IMR-90 (cell line): ENCODE measurements around the gene AP1S2. TPM values are rescaled to one million over a fixed set of nuclear protein-coding genes. Genes with fewer than 3 reads are reported as not detected.

Source experiments
- ATAC-seq: fragments of 200-7000 bp; cut with Tn5 transposase; 2 replicates; pipeline ENCODE4 v1.9.1; 2020; ENCODE audit warnings: low read depth, mild to moderate bottlenecking, moderate library complexity
- BruUV-seq: library from RNA; stranded (reverse); fragments of 400-500 nt; replicated peaks from 2 replicates; lab custom pipeline; 2021; lab: Mats Ljungman, UMichigan
- CTCF ChIA-PET: fragments of 300-600 bp; formaldehyde crosslinking; extraction: SDS; loops from one replicate; lab custom pipeline; 2021; ENCODE audit warnings: antibody characterized with exemption; lab: Yijun Ruan, JAX
- POLR2A ChIA-PET: fragments of 300-600 bp; sonication (Branson Sonifier 250); formaldehyde crosslinking; loops from one replicate; lab custom pipeline; 2022; ENCODE audit warnings: antibody characterized with exemption; ENCODE audit not compliant: unreplicated experiment; lab: Charles Lee
- DNase-seq: peaks from one replicate; pipeline ENCODE4 v3.0.0; 2013
- H2AFZ ChIP-seq: replicated peaks from 2 replicates; pipeline ENCODE3; 2013; ENCODE audit warnings: low read length, mild to moderate bottlenecking; ENCODE audit not compliant: poor library complexity
- H2AK5ac ChIP-seq: 2 replicates; pipeline ENCODE4 v1.6.1; 2013; ENCODE audit warnings: low read depth, low read length, inconsistent platforms
- H2AK9ac ChIP-seq: replicated peaks from 2 replicates; pipeline ENCODE3; 2013; ENCODE audit warnings: mild to moderate bottlenecking, low read depth, low read length, moderate library complexity; ENCODE audit not compliant: poor library complexity
- H2BK120ac ChIP-seq: 2 replicates; pipeline ENCODE4 v1.6.1; 2013; ENCODE audit warnings: low read depth, low read length, inconsistent platforms
- H2BK15ac ChIP-seq: 3 replicates; pipeline ENCODE4 v1.6.1; 2013; ENCODE audit warnings: low read depth, low read length, inconsistent platforms
- H2BK20ac ChIP-seq: 2 replicates; pipeline ENCODE4 v1.6.1; 2013; ENCODE audit warnings: low read depth, mild to moderate bottlenecking, inconsistent platforms, low read length, moderate library complexity
- H2BK5ac ChIP-seq: 2 replicates; pipeline ENCODE4 v1.6.1; 2013; ENCODE audit warnings: mild to moderate bottlenecking, low read depth, low read length, inconsistent platforms; ENCODE audit not compliant: poor library complexity, severe bottlenecking
- H3K14ac ChIP-seq: replicated peaks from 2 replicates; pipeline ENCODE4 v1.6.1; 2013; ENCODE audit warnings: low read depth, low read length, inconsistent platforms
- H3K18ac ChIP-seq: 2 replicates; pipeline ENCODE4 v1.6.1; 2013; ENCODE audit warnings: low read depth, low read length, control low read depth
- H3K23ac ChIP-seq: 2 replicates; pipeline ENCODE4 v1.6.1; 2013; ENCODE audit warnings: low read depth, low read length, inconsistent platforms
- H3K27ac ChIP-seq: 2 replicates; pipeline ENCODE4 v1.5.1; 2013; ENCODE audit warnings: mild to moderate bottlenecking, control low read depth, low read length; ENCODE audit not compliant: insufficient read depth
- H3K27me3 ChIP-seq: 2 replicates; pipeline ENCODE4 v1.6.1; 2013; ENCODE audit warnings: low read length; ENCODE audit not compliant: control insufficient read depth, insufficient read depth
- H3K36me3 ChIP-seq: 2 replicates; pipeline ENCODE4 v1.6.1; 2013; ENCODE audit warnings: low read length, mixed read lengths; ENCODE audit not compliant: control insufficient read depth, insufficient read depth
- H3K4ac ChIP-seq: 2 replicates; pipeline ENCODE4 v1.6.1; 2013; ENCODE audit warnings: low read depth, low read length, inconsistent platforms
- H3K4me1 ChIP-seq: 2 replicates; pipeline ENCODE4 v1.6.1; 2013; ENCODE audit warnings: low read length, mixed read lengths; ENCODE audit not compliant: control insufficient read depth, insufficient read depth
- H3K4me2 ChIP-seq: 2 replicates; pipeline ENCODE4 v1.6.1; 2013; ENCODE audit warnings: low read depth, mild to moderate bottlenecking, control low read depth, low read length, moderate library complexity
- H3K4me3 ChIP-seq: 2 replicates; pipeline ENCODE4 v1.5.1; 2013; ENCODE audit warnings: low read depth, mild to moderate bottlenecking, control low read depth, low read length, moderate library complexity; ENCODE audit not compliant: insufficient read depth
- H3K56ac ChIP-seq: 2 replicates; pipeline ENCODE4 v1.6.1; 2013; ENCODE audit warnings: low read length, inconsistent platforms; ENCODE audit not compliant: insufficient read depth; ENCODE audit errors: extremely low read depth
- H3K79me1 ChIP-seq, 2 experiments: 2 replicates each; pipeline ENCODE4 v1.6.1; 2013; ENCODE audit warnings: low read length in 2 of 2, inconsistent platforms in 1 of 2, low read depth in 1 of 2
- H3K9ac ChIP-seq: 2 replicates; pipeline ENCODE4 v1.6.1; 2013; ENCODE audit warnings: low read depth, low read length, control low read depth
- H3K9me1 ChIP-seq: 2 replicates; pipeline ENCODE4 v1.6.1; 2013; ENCODE audit warnings: low read length, inconsistent platforms; ENCODE audit not compliant: insufficient read depth
- H3K9me3 ChIP-seq: 2 replicates; pipeline ENCODE4 v1.6.1; 2013; ENCODE audit warnings: low read length; ENCODE audit not compliant: control insufficient read depth, insufficient read depth
- H4K20me1 ChIP-seq: 2 replicates; pipeline ENCODE4 v1.6.1; 2013; ENCODE audit warnings: low read length, inconsistent platforms; ENCODE audit not compliant: insufficient read depth
- H4K5ac ChIP-seq: 2 replicates; pipeline ENCODE4 v1.6.1; 2013; ENCODE audit warnings: mild to moderate bottlenecking, low read depth, low read length, control low read depth
- H4K8ac ChIP-seq, 2 experiments: 2 replicates each; pipeline ENCODE4 v1.6.1; 2013; ENCODE audit warnings: low read depth in 2 of 2, low read length in 2 of 2, control low read depth in 1 of 2, inconsistent platforms in 1 of 2
- H4K91ac ChIP-seq: 2 replicates; pipeline ENCODE4 v1.6.1; 2013; ENCODE audit warnings: low read depth, low read length, inconsistent platforms; ENCODE audit not compliant: insufficient read depth
- MAFK ChIP-seq: IDR thresholded peaks from 2 replicates; pipeline ENCODE4 v1.6.1; 2012; ENCODE audit warnings: low read depth, low read length, improper control_type of control experiment
- SMC3 ChIP-seq: fragments of 150-350 bp; IDR thresholded peaks from 2 replicates; pipeline ENCODE4 v1.6.1; 2016; ENCODE audit warnings: low read depth, mild to moderate bottlenecking, antibody characterized with exemption, low read length, moderate library complexity
- WGBS, 2 experiments: methylation state at CpG; one replicate each; pipeline versions ENCODE4 v1.1.5 to v1.1.7; 2013; ENCODE audit warnings: missing lambda C conversion rate in 2 of 2; ENCODE audit not compliant: insufficient read length in 1 of 2; ENCODE audit errors: extremely low coverage in 2 of 2; 5-methylcytosine and 5-hydroxymethylcytosine counted together
- dilution Hi-C: fragments of 300-500 bp; cut with HindIII; formaldehyde crosslinking; loops from one replicate; pipeline ENCODE4 v1.14.3; 2018; ENCODE audit warnings: low sequenced_read_pairs; ENCODE audit not compliant: unreplicated experiment
- in situ Hi-C: fragments of 300-500 bp; cut with MboI; formaldehyde crosslinking; loops from 3 replicates; pipeline ENCODE4 v1.14.3; 2019; ENCODE audit warnings: low sequenced_read_pairs, inconsistent platforms, mixed read lengths
- intact Hi-C: fragments of 100-400 bp; cut with micrococcal nuclease; formaldehyde crosslinking; loops from 2 replicates; pipeline ENCODE4 v1.10.0; 2022
- polyA plus RNA-seq, 3 experiments: library from polyadenylated mRNA; depleted of rRNA; stranded (reverse); fragments of >200 nt; gene quantifications; 2 replicates each; pipeline ENCODE4 v1.2.3, GENCODE V29; 2012; ENCODE audit warnings: low replicate concordance in 1 of 3
- total RNA-seq: library from RNA; depleted of rRNA; stranded (reverse); fragments of >200 nt; gene quantifications from 2 replicates; pipeline ENCODE4 v1.2.3, GENCODE V29; 2012

AP1S2 gene
- total and polyA plus RNA-seq, 2 of the 4 experiments (the other 2 are of a cell fraction): 28.3 to 46.5 TPM

DNA sequence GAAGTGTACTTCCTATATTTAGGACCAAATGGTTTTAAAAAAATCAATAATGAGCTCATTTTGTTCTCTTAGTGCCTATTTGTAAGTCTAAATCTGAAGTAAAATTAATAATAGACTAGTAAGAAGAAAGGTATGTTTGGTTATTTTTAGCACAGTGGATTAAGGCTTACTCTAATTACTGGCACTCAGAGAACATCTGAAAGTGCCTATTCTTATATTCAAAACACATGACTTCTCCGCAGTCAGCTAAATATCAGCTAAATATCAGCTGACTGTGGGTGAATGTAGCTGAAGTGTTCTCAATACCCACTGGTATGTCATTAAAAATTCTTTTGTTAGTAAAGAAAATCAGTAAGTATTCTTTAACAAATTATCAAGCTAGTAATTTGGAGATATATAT, 6.0 kb downstream of the AP1S2 start:
- no peak overlapping the region for H2AFZ ChIP-seq
- ATAC-seq: no peak
- ChIA-PET CTCF (no interaction called here), POLR2A (interaction anchor here (1.0 kb wide), 1 partner anchor 9 kb away, joined by 4 read pairs; no protein-coding TSS in a partner anchor)
- H3K36me3 ChIP-seq: peaks cover 3% of the 10 kb centered on the region; the same call in 1 of the 2 replicates
- no peak overlapping the region for H3K27ac ChIP-seq
- H2BK15ac ChIP-seq: no peak overlapping the region
- H3K4me3 ChIP-seq: no peak overlapping the region
- H2AK9ac ChIP-seq: no peak overlapping the region
- no peak overlapping the region for H4K91ac ChIP-seq
- no peak overlapping the region for H3K18ac ChIP-seq
- no peak overlapping the region for H3K56ac ChIP-seq
- H3K4me1 ChIP-seq: no peaks in the 10 kb centered on the region
- no TSS peak for BruUV-seq
- H4K20me1 ChIP-seq: no peaks in the 10 kb centered on the region; the same call in 1 of the 2 replicates
- no peak for DNase-seq
- H3K79me1 ChIP-seq: peaks cover 0 to 16% of the 10 kb centered on the region in 2 experiments; a peak in 2 of 4 replicates
- no peak for TF ChIP-seq SMC3
- TF ChIP-seq MAFK: 0 out of 2 replicates have a peak, but pooled peaks have one; percentile 12
- H3K4ac ChIP-seq: no peak overlapping the region
- no peak overlapping the region for H2BK5ac ChIP-seq
- no peaks in the 10 kb centered on the region for H3K9me1 ChIP-seq
- no peaks in the 10 kb centered on the region for H3K9me3 ChIP-seq
- intact Hi-C loops: loop anchor here (2.0 kb wide), 1 partner anchor 274 kb away; the partner anchor contains the start of gene GRPR
- no peak overlapping the region for H2AK5ac ChIP-seq
- H3K9ac ChIP-seq: no peak overlapping the region
- no peak overlapping the region for H3K4me2 ChIP-seq
- no peak overlapping the region for H3K14ac ChIP-seq
- no peak overlapping the region for H2BK120ac ChIP-seq
- H4K8ac ChIP-seq: no peak overlapping the region
- no peak overlapping the region for H3K23ac ChIP-seq
- in situ Hi-C loops: no loop called here
- no peak overlapping the region for H2BK20ac ChIP-seq
- no CpG with 5 or more reads among the region's 1 CpG for WGBS, 2 experiments
- H3K27me3 ChIP-seq: no peaks in the 10 kb centered on the region; the same call in 1 of the 2 replicates
- dilution Hi-C loops: no loop called here
- H4K5ac ChIP-seq: no peak overlapping the region
